WTC11 (cell line): ENCODE data around the gene DCAF15. TPM values are rescaled to one million over a fixed set of nuclear protein-coding genes. Genes with fewer than 3 reads are reported as not detected.
A peak's percentile ranks its signal among the peaks of the same experiment; 100 is the strongest.

Source experiments
- ATAC-seq: fragments of 200-7000 bp; cut with Tn5 transposase; 2 replicates; pipeline ENCODE4 v1.10.0; 2021; ENCODE audit warnings: mild to moderate bottlenecking, moderate library complexity
- CTCF ChIA-PET: fragments of 300-600 bp; sonication (Branson Sonifier 250); formaldehyde crosslinking; loops from one replicate; lab custom pipeline; 2021; ENCODE audit warnings: antibody characterized with exemption; lab: Charles Lee
- POLR2A ChIA-PET: fragments of 350-600 bp; sonication (Branson Sonifier 250); formaldehyde crosslinking; loops from one replicate; lab custom pipeline; 2021; ENCODE audit warnings: antibody characterized with exemption; lab: Charles Lee
- DNase-seq: peaks from one replicate; pipeline ENCODE4 v3.0.0; 2021; ENCODE audit warnings: low spot score
- H3K27ac Mint-ChIP-seq: 2 replicates; pipeline ENCODE4 v1.8.0; 2021; ENCODE audit warnings: mixed read lengths
- H3K27me3 Mint-ChIP-seq: 2 replicates; pipeline ENCODE4 v1.8.0; 2021; ENCODE audit warnings: low read depth, mild to moderate bottlenecking, moderate library complexity, mixed read lengths
- H3K36me3 Mint-ChIP-seq: 2 replicates; pipeline ENCODE4 v1.8.0; 2021; ENCODE audit warnings: mixed read lengths
- H3K4me1 Mint-ChIP-seq: 2 replicates; pipeline ENCODE4 v1.8.0; 2022; ENCODE audit warnings: mixed read lengths
- H3K4me3 Mint-ChIP-seq: 2 replicates; pipeline ENCODE4 v1.8.0; 2021; ENCODE audit warnings: mild to moderate bottlenecking, moderate library complexity, mixed read lengths
- H3K9me3 Mint-ChIP-seq: 2 replicates; pipeline ENCODE4 v1.8.0; 2021; ENCODE audit warnings: mixed read lengths
- CBFB ChIP-seq: sonication (generic); formaldehyde crosslinking; IDR thresholded peaks from 2 replicates; pipeline ENCODE4 v1.8.1; 2022; ENCODE audit warnings: mild to moderate bottlenecking, low read depth, missing genetic modification reagents
- CREB1 ChIP-seq: sonication (generic); formaldehyde crosslinking; IDR thresholded peaks from 2 replicates; pipeline ENCODE4 v1.8.0; 2023; ENCODE audit warnings: mild to moderate bottlenecking, missing genetic modification reagents
- ESRRA ChIP-seq: sonication (generic); formaldehyde crosslinking; IDR thresholded peaks from 2 replicates; pipeline ENCODE4 v1.8.1; 2022; ENCODE audit warnings: mild to moderate bottlenecking, missing genetic modification reagents, borderline replicate concordance
- ETV6 ChIP-seq: sonication (generic); formaldehyde crosslinking; IDR thresholded peaks from 2 replicates; pipeline ENCODE4 v1.8.1; 2022; ENCODE audit warnings: mild to moderate bottlenecking, missing genetic modification reagents
- HMGA2 ChIP-seq: fragments of 250-450 bp; sonication (Bioruptor Pico); IDR thresholded peaks from 2 replicates; pipeline ENCODE4 v1.4.0; 2021; ENCODE audit warnings: mild to moderate bottlenecking, moderate library complexity
- IRF2 ChIP-seq: sonication (generic); formaldehyde crosslinking; IDR thresholded peaks from 2 replicates; pipeline ENCODE4 v1.8.0; 2022; ENCODE audit warnings: low read depth, missing genetic modification reagents, borderline replicate concordance
- KAT7 ChIP-seq: sonication (generic); formaldehyde crosslinking; IDR thresholded peaks from 2 replicates; pipeline ENCODE4 v1.8.1; 2023; ENCODE audit warnings: missing genetic modification reagents, mild to moderate bottlenecking, borderline replicate concordance
- NFE2L1 ChIP-seq: sonication (generic); formaldehyde crosslinking; IDR thresholded peaks from 2 replicates; pipeline ENCODE4 v1.8.1; 2023; ENCODE audit warnings: missing genetic modification reagents
- OVOL2 ChIP-seq: fragments of 250-450 bp; sonication (Bioruptor Pico); IDR thresholded peaks from 2 replicates; pipeline ENCODE4 v1.9.0; 2021; ENCODE audit warnings: mild to moderate bottlenecking, borderline replicate concordance
- RORB ChIP-seq: fragments of 250-450 bp; sonication (Bioruptor Pico); IDR thresholded peaks from 2 replicates; pipeline ENCODE4 v1.9.0; 2021; ENCODE audit warnings: mild to moderate bottlenecking
- SMAD4 ChIP-seq: sonication (generic); formaldehyde crosslinking; IDR thresholded peaks from 2 replicates; pipeline ENCODE4 v1.8.0; 2022; ENCODE audit warnings: mild to moderate bottlenecking, missing genetic modification reagents
- TP53 ChIP-seq: sonication (generic); formaldehyde crosslinking; IDR thresholded peaks from 2 replicates; pipeline ENCODE4 v1.8.1; 2023; ENCODE audit warnings: mild to moderate bottlenecking, missing genetic modification reagents
- ZNF219 ChIP-seq: sonication (generic); formaldehyde crosslinking; IDR thresholded peaks from 2 replicates; pipeline ENCODE4 v1.8.0; 2023; ENCODE audit warnings: missing genetic modification reagents, mild to moderate bottlenecking, borderline replicate concordance
- ZNF232 ChIP-seq: sonication (generic); formaldehyde crosslinking; IDR thresholded peaks from 2 replicates; pipeline ENCODE4 v1.8.0; 2022; ENCODE audit warnings: mild to moderate bottlenecking, missing genetic modification reagents
- ZNF396 ChIP-seq: fragments of 250-450 bp; sonication (Bioruptor Pico); IDR thresholded peaks from 2 replicates; pipeline ENCODE4 v1.8.0; 2021; ENCODE audit warnings: mild to moderate bottlenecking, moderate library complexity, borderline replicate concordance
- ZNF423 ChIP-seq: fragments of 250-450 bp; sonication (Bioruptor Pico); IDR thresholded peaks from 2 replicates; pipeline ENCODE4 v2.1.2; 2022; ENCODE audit warnings: mild to moderate bottlenecking, moderate library complexity
- total RNA-seq: library from RNA; stranded (reverse); gene quantifications from 3 replicates; pipeline ENCODE4 v1.2.3, GENCODE V29; 2021
- TF ChIP-seq, protein P1 (sequence below): sonication (generic); formaldehyde crosslinking; IDR thresholded peaks from 2 replicates; pipeline ENCODE4 v1.8.1; 2022; ENCODE audit warnings: low read depth, mild to moderate bottlenecking, moderate library complexity, missing genetic modification reagents, borderline replicate concordance
- TF ChIP-seq, protein P2 (sequence below): sonication (generic); formaldehyde crosslinking; IDR thresholded peaks from 2 replicates; pipeline ENCODE4 v1.8.1; 2022; ENCODE audit warnings: missing genetic modification reagents, borderline replicate concordance
- TF ChIP-seq, protein P3 (sequence below): fragments of 250-450 bp; sonication (Bioruptor Pico); IDR thresholded peaks from 2 replicates; pipeline ENCODE4 v1.9.0; 2021; ENCODE audit warnings: moderate library complexity, mild to moderate bottlenecking, inconsistent platforms, borderline replicate concordance
- TF ChIP-seq, protein P4 (sequence below): sonication (generic); formaldehyde crosslinking; IDR thresholded peaks from 2 replicates; pipeline ENCODE4 v1.8.0; 2022; ENCODE audit warnings: mild to moderate bottlenecking, missing genetic modification reagents
- TF ChIP-seq, protein P5 (sequence below): sonication (generic); formaldehyde crosslinking; conservative IDR thresholded peaks from 2 replicates; pipeline ENCODE4 v1.8.1; 2022; ENCODE audit warnings: mild to moderate bottlenecking, missing genetic modification reagents
- TF ChIP-seq, protein P6 (sequence below): sonication (generic); formaldehyde crosslinking; IDR thresholded peaks from 2 replicates; pipeline ENCODE4 v1.8.1; 2023; ENCODE audit warnings: mild to moderate bottlenecking, missing genetic modification reagents, moderate library complexity
- TF ChIP-seq, protein P7 (sequence below): fragments of 250-450 bp; sonication (Bioruptor Pico); IDR thresholded peaks from 2 replicates; pipeline ENCODE4 v1.9.0; 2021; ENCODE audit warnings: mild to moderate bottlenecking
- TF ChIP-seq, protein P8 (sequence below): sonication (generic); formaldehyde crosslinking; IDR thresholded peaks from 2 replicates; pipeline ENCODE4 v1.8.0; 2022; ENCODE audit warnings: mild to moderate bottlenecking, missing genetic modification reagents
- TF ChIP-seq, protein P9 (sequence below): sonication (generic); formaldehyde crosslinking; IDR thresholded peaks from 2 replicates; pipeline ENCODE4 v1.8.0; 2023; ENCODE audit warnings: missing genetic modification reagents

The DCAF15 gene
- total RNA-seq, 1 experiment from 2014 or later: 82.9 TPM

DNA sequence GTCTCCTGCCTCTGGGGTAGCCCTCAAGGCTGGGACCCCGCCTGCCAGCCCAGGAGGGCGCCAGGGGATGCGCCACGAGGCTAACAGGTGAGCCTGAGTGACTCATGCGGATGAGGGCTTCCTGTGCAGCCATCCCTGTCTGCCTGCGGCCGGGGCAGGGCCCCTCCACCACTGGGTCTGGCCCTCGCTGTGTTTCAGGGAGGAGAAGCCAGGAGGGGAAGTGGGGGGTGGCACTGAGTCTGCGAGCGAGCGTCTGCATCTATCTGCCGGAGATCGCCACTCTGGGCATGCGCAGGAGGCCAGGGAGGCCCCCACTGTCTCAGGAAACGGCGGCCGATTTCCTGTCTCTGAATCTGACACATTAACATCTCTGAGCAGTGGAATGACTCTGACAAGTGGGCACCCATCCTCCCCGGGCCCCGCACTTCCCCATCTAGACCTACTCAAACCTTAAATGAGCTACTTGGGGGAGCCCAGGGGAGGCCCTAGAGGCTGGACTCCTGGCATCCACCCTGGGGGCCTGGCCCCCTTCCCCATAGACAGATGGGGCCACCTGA, 34.1 kb downstream of the DCAF15 start:
- DNase-seq (peak; percentile 83), ATAC-seq (peak; percentile 69)
- Mint-ChIP-seq H3K4me1 (peaks cover 63% of the 10 kb centered on the region), H3K27me3 (no peaks in the 10 kb centered on the region), H3K9me3 (no peaks in the 10 kb centered on the region), H3K4me3 (peak overlapping the region; percentile 43), H3K36me3 (0 out of 2 replicates have a peak, but pooled peaks cover 4% of the 10 kb centered on the region), H3K27ac (peak overlapping the region; percentile 45; the same call in 1 of the 2 replicates)
- POLR2A ChIA-PET: interaction anchor here (0.5 to 1.5 kb wide), 4 partner anchors 8 to 58 kb away, joined by 3 to 6 read pairs (median 4); no protein-coding TSS in a partner anchor
- CTCF ChIA-PET: interaction anchor here (1.1 to 3.4 kb wide), 4 partner anchors 8 to 70 kb away, joined by 3 to 15 read pairs (median 4); partner anchors contain the start of gene IL27RA
- no peak for TF ChIP-seq ZNF219 (CRISPR knock-in tag)
- TF ChIP-seq OVOL2 (CRISPR knock-in tag): no peak
- no peak for TF ChIP-seq SMAD4
- TF ChIP-seq, protein P1, sequence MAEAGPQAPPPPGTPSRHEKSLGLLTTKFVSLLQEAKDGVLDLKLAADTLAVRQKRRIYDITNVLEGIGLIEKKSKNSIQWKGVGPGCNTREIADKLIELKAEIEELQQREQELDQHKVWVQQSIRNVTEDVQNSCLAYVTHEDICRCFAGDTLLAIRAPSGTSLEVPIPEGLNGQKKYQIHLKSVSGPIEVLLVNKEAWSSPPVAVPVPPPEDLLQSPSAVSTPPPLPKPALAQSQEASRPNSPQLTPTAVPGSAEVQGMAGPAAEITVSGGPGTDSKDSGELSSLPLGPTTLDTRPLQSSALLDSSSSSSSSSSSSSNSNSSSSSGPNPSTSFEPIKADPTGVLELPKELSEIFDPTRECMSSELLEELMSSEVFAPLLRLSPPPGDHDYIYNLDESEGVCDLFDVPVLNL (CRISPR knock-in tag): no peak
- no peak for TF ChIP-seq HMGA2 (CRISPR knock-in tag)
- TF ChIP-seq, protein P2, sequence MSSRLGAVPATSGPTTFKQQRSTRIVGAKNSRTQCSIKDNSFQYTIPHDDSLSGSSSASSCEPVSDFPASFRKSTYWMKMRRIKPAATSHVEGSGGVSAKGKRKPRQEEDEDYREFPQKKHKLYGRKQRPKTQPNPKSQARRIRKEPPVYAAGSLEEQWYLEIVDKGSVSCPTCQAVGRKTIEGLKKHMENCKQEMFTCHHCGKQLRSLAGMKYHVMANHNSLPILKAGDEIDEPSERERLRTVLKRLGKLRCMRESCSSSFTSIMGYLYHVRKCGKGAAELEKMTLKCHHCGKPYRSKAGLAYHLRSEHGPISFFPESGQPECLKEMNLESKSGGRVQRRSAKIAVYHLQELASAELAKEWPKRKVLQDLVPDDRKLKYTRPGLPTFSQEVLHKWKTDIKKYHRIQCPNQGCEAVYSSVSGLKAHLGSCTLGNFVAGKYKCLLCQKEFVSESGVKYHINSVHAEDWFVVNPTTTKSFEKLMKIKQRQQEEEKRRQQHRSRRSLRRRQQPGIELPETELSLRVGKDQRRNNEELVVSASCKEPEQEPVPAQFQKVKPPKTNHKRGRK (CRISPR knock-in tag): no peak
- no peak for TF ChIP-seq NFE2L1
- TF ChIP-seq, protein P3, sequence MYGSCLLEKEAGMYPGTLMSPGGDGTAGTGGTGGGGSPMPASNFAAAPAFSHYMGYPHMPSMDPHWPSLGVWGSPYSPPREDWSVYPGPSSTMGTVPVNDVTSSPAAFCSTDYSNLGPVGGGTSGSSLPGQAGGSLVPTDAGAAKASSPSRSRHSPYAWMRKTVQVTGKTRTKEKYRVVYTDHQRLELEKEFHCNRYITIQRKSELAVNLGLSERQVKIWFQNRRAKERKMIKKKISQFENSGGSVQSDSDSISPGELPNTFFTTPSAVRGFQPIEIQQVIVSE: no peak
- TF ChIP-seq, protein P4, sequence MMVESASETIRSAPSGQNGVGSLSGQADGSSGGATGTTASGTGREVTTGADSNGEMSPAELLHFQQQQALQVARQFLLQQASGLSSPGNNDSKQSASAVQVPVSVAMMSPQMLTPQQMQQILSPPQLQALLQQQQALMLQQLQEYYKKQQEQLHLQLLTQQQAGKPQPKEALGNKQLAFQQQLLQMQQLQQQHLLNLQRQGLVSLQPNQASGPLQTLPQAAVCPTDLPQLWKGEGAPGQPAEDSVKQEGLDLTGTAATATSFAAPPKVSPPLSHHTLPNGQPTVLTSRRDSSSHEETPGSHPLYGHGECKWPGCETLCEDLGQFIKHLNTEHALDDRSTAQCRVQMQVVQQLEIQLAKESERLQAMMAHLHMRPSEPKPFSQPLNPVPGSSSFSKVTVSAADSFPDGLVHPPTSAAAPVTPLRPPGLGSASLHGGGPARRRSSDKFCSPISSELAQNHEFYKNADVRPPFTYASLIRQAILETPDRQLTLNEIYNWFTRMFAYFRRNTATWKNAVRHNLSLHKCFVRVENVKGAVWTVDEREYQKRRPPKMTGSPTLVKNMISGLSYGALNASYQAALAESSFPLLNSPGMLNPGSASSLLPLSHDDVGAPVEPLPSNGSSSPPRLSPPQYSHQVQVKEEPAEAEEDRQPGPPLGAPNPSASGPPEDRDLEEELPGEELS (CRISPR knock-in tag): peak; percentile 71; the same call in 1 of the 2 replicates
- TF ChIP-seq, protein P5, sequence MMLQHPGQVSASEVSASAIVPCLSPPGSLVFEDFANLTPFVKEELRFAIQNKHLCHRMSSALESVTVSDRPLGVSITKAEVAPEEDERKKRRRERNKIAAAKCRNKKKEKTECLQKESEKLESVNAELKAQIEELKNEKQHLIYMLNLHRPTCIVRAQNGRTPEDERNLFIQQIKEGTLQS (CRISPR knock-in tag): no peak
- TF ChIP-seq, protein P6, sequence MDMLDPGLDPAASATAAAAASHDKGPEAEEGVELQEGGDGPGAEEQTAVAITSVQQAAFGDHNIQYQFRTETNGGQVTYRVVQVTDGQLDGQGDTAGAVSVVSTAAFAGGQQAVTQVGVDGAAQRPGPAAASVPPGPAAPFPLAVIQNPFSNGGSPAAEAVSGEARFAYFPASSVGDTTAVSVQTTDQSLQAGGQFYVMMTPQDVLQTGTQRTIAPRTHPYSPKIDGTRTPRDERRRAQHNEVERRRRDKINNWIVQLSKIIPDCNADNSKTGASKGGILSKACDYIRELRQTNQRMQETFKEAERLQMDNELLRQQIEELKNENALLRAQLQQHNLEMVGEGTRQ (CRISPR knock-in tag): no peak
- no peak for TF ChIP-seq RORB (CRISPR knock-in tag)
- TF ChIP-seq ZNF423 (CRISPR knock-in tag): no peak; the same call in 1 of the 2 replicates
- TF ChIP-seq ZNF232 (CRISPR knock-in tag): peak; percentile 53; the same call in 1 of the 2 replicates
- TF ChIP-seq ESRRA (CRISPR knock-in tag): no peak
- TF ChIP-seq, protein P7, sequence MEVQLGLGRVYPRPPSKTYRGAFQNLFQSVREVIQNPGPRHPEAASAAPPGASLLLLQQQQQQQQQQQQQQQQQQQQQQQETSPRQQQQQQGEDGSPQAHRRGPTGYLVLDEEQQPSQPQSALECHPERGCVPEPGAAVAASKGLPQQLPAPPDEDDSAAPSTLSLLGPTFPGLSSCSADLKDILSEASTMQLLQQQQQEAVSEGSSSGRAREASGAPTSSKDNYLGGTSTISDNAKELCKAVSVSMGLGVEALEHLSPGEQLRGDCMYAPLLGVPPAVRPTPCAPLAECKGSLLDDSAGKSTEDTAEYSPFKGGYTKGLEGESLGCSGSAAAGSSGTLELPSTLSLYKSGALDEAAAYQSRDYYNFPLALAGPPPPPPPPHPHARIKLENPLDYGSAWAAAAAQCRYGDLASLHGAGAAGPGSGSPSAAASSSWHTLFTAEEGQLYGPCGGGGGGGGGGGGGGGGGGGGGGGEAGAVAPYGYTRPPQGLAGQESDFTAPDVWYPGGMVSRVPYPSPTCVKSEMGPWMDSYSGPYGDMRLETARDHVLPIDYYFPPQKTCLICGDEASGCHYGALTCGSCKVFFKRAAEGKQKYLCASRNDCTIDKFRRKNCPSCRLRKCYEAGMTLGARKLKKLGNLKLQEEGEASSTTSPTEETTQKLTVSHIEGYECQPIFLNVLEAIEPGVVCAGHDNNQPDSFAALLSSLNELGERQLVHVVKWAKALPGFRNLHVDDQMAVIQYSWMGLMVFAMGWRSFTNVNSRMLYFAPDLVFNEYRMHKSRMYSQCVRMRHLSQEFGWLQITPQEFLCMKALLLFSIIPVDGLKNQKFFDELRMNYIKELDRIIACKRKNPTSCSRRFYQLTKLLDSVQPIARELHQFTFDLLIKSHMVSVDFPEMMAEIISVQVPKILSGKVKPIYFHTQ (CRISPR knock-in tag): no peak
- TF ChIP-seq, protein P8, sequence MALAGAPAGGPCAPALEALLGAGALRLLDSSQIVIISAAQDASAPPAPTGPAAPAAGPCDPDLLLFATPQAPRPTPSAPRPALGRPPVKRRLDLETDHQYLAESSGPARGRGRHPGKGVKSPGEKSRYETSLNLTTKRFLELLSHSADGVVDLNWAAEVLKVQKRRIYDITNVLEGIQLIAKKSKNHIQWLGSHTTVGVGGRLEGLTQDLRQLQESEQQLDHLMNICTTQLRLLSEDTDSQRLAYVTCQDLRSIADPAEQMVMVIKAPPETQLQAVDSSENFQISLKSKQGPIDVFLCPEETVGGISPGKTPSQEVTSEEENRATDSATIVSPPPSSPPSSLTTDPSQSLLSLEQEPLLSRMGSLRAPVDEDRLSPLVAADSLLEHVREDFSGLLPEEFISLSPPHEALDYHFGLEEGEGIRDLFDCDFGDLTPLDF (CRISPR knock-in tag): no peak; the same call in 1 of the 2 replicates
- TF ChIP-seq ETV6 (CRISPR knock-in tag): peak; percentile 66; the same call in 1 of the 2 replicates
- peak; percentile 52; the same call in 1 of the 2 replicates for TF ChIP-seq CREB1 (CRISPR knock-in tag)
- no peak for TF ChIP-seq IRF2 (CRISPR knock-in tag)
- TF ChIP-seq CBFB (CRISPR knock-in tag): no peak
- no peak for TF ChIP-seq ZNF396
- TF ChIP-seq, protein P9, sequence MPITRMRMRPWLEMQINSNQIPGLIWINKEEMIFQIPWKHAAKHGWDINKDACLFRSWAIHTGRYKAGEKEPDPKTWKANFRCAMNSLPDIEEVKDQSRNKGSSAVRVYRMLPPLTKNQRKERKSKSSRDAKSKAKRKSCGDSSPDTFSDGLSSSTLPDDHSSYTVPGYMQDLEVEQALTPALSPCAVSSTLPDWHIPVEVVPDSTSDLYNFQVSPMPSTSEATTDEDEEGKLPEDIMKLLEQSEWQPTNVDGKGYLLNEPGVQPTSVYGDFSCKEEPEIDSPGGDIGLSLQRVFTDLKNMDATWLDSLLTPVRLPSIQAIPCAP (CRISPR knock-in tag): no peak
- TF ChIP-seq KAT7 (CRISPR knock-in tag): no peak
- no peak for TF ChIP-seq TP53 (CRISPR knock-in tag)
